GM12878 (cell line): ENCODE results near the gene ARHGAP20. TPM values are rescaled to one million over a fixed set of nuclear protein-coding genes. Genes with fewer than 3 reads are reported as not detected.

Experiments used
- ATAC-seq: fragments of 200-7000 bp; cut with Tn5 transposase; 3 replicates; pipeline ENCODE4 v1.9.1; 2020; ENCODE audit warnings: mild to moderate bottlenecking, moderate library complexity
- BruUV-seq: library from RNA; stranded (reverse); fragments of 400-500 nt; replicated peaks from 2 replicates; lab custom pipeline; 2021; lab: Mats Ljungman, UMichigan
- CTCF ChIA-PET: fragments of 300-600 bp; sonication (Branson Sonifier 250); formaldehyde crosslinking; extraction: SDS; loops from one replicate; lab custom pipeline; 2021; ENCODE audit warnings: inconsistent platforms; lab: Yijun Ruan, JAX
- POLR2A ChIA-PET: fragments of 350-600 bp; formaldehyde crosslinking; extraction: SDS; loops from one replicate; lab custom pipeline; 2021; ENCODE audit warnings: inconsistent platforms; lab: Charles Lee
- RAD21 ChIA-PET: fragments of 300-600 bp; sonication (Branson Sonifier 250); formaldehyde crosslinking; loops from one replicate; lab custom pipeline; 2023; ENCODE audit warnings: antibody characterized with exemption; ENCODE audit not compliant: unreplicated experiment; lab: Charles Lee
- SMC1A ChIA-PET: fragments of 300-600 bp; sonication (Branson Sonifier 250); formaldehyde crosslinking; loops from one replicate; lab custom pipeline; 2023; ENCODE audit not compliant: unreplicated experiment, uncharacterized antibody; lab: Charles Lee
- DNase-seq: peaks from one replicate; pipeline ENCODE4 v3.0.0-alpha.2; 2011; ENCODE audit warnings: low read depth, low spot score
- FAIRE-seq: peaks from 3 replicates; lab custom pipeline; 2011; peaks lifted over from hg19 to GRCh38; lab: Jason Lieb, UNC
- H2AFZ ChIP-seq: 2 replicates; pipeline ENCODE4 v1.6.0; 2011; ENCODE audit warnings: low read depth, low read length, control low read depth; ENCODE audit not compliant: control insufficient read depth
- H3K27ac ChIP-seq: 2 replicates; pipeline ENCODE4 v1.5.1; 2011; ENCODE audit warnings: control low read depth; ENCODE audit not compliant: control insufficient read depth, insufficient read depth
- H3K27me3 ChIP-seq, 2 experiments: replicated peaks in 1 of 2; 2 replicates each; pipeline versions ENCODE4 v1.6.0 to v1.6.1; 2011; ENCODE audit warnings: low read length in 1 of 2; ENCODE audit not compliant: control insufficient read depth in 2 of 2, insufficient read depth in 2 of 2
- H3K36me3 ChIP-seq, 2 experiments: 2 replicates each; pipeline ENCODE4 v1.5.1; 2011; ENCODE audit warnings: low read length in 1 of 2; ENCODE audit not compliant: control insufficient read depth in 2 of 2, insufficient read depth in 2 of 2
- H3K4me1 ChIP-seq: 2 replicates; pipeline ENCODE4 v1.6.1; 2011; ENCODE audit warnings: mild to moderate bottlenecking, low read length, moderate library complexity, mixed read lengths; ENCODE audit not compliant: control insufficient read depth, insufficient read depth
- H3K4me2 ChIP-seq: 2 replicates; pipeline ENCODE4 v1.6.0; 2011; ENCODE audit warnings: control low read depth; ENCODE audit not compliant: control insufficient read depth, insufficient read depth
- H3K4me3 ChIP-seq: fragments of 200-600 bp; sonication (generic); 2 replicates; pipeline ENCODE4 v1.5.1; 2016
- H3K79me2 ChIP-seq: 2 replicates; pipeline ENCODE4 v1.6.0; 2011; ENCODE audit warnings: low read length; ENCODE audit not compliant: control insufficient read depth, insufficient read depth
- H3K9ac ChIP-seq: 2 replicates; pipeline ENCODE4 v1.8.0; 2011; ENCODE audit warnings: low read length, control low read depth, mixed read lengths; ENCODE audit not compliant: control insufficient read depth, insufficient read depth
- H3K9me3 ChIP-seq: replicated peaks from 3 replicates; pipeline ENCODE4 v1.5.1; 2011; ENCODE audit warnings: mild to moderate bottlenecking, low read length; ENCODE audit not compliant: control insufficient read depth, insufficient read depth
- H4K20me1 ChIP-seq: 2 replicates; pipeline ENCODE4 v1.6.0; 2011; ENCODE audit not compliant: control insufficient read depth, insufficient read depth
- BMI1 ChIP-seq: fragments of 450-650 bp; IDR thresholded peaks from 2 replicates; pipeline ENCODE4 v1.6.1; 2016; ENCODE audit warnings: mild to moderate bottlenecking, moderate library complexity, borderline replicate concordance
- EGR1 ChIP-seq, 2 experiments: IDR thresholded peaks; 1 replicate in 1 of 2; 2 replicates in 1 of 2; pipeline ENCODE4 v1.6.1; 2011 to 2012; ENCODE audit warnings: low read depth in 2 of 2, low read length in 2 of 2, borderline replicate concordance in 1 of 2, mild to moderate bottlenecking in 1 of 2, moderate library complexity in 1 of 2
- HDAC2 ChIP-seq: fragments of 200-600 bp; sonication (generic); IDR thresholded peaks from 2 replicates; pipeline ENCODE4 v1.6.1; 2017
- HDGF ChIP-seq: fragments of 450-650 bp; IDR thresholded peaks from 2 replicates; pipeline ENCODE4 v1.6.1; 2016; ENCODE audit warnings: antibody characterized with exemption
- POU2F2 ChIP-seq: IDR thresholded peaks from 3 replicates; pipeline ENCODE4 v1.6.1; 2011; ENCODE audit warnings: low read depth, mild to moderate bottlenecking, low read length, borderline replicate concordance
- RCOR1 ChIP-seq: conservative IDR thresholded peaks from 2 replicates; pipeline ENCODE4 v1.6.1; 2012; ENCODE audit warnings: low read depth, low read length, improper control_type of control experiment
- SUZ12 ChIP-seq: fragments of 200-600 bp; sonication (generic); IDR thresholded peaks from one replicate; pipeline ENCODE4 v1.6.1; 2018; ENCODE audit warnings: antibody characterized with exemption, mild to moderate bottlenecking; ENCODE audit not compliant: unreplicated experiment
- TAF1 ChIP-seq: IDR thresholded peaks from 2 replicates; pipeline ENCODE4 v1.6.1; 2011; ENCODE audit warnings: mild to moderate bottlenecking, low read depth, low read length, borderline replicate concordance
- ZBTB11 ChIP-seq: fragments of 450-650 bp; formaldehyde crosslinking; IDR thresholded peaks from 2 replicates; pipeline ENCODE4 v1.5.0; 2022; ENCODE audit warnings: mild to moderate bottlenecking, missing genetic modification characterization
- ZNF274 ChIP-seq: IDR thresholded peaks from one replicate; pipeline ENCODE4 v1.8.0; 2011; ENCODE audit not compliant: insufficient read length, insufficient read depth
- ZNF687 ChIP-seq: fragments of 450-650 bp; IDR thresholded peaks from 2 replicates; pipeline ENCODE4 v1.6.1; 2017; ENCODE audit warnings: mild to moderate bottlenecking, moderate library complexity
- WGBS: methylation state at CpG from one replicate; pipeline ENCODE4 v1.1.6; 2016; ENCODE audit warnings: low lambda C conversion rate; ENCODE audit not compliant: insufficient replicate concordance, insufficient coverage; ENCODE audit errors: missing lambda C conversion rate; 5-methylcytosine and 5-hydroxymethylcytosine counted together
- in situ Hi-C: fragments of 300-500 bp; cut with MboI; formaldehyde crosslinking; loops from 9 replicates; pipeline ENCODE4 v1.14.3; 2018; ENCODE audit warnings: mixed read lengths
- intact Hi-C: fragments of 100-400 bp; cut with micrococcal nuclease; formaldehyde crosslinking; loops from one replicate; pipeline ENCODE4 v1.14.2; 2022; ENCODE audit not compliant: unreplicated experiment
- polyA plus RNA-seq, 11 experiments: library from polyadenylated mRNA; depleted of rRNA in 4 of 11; unstranded in 6 of 11; stranded (reverse) in 5 of 11; fragments of >200 nt; fragmentation: Nextera tagmentation in 4 of 11; fragmentation: Illumina TruSeq in 1 of 11; extraction: Ambion mirVana in 4 of 11; extraction: Trizol in 1 of 11; gene quantifications; 1 replicate in 1 of 11; 2 replicates in 10 of 11; pipeline versions ENCODE4 v1.2.1 to v1.2.3, GENCODE V29; 2011 to 2016; ENCODE audit warnings: inconsistent platforms in 2 of 11, missing spikeins in 2 of 11, low read depth in 1 of 11
- total RNA-seq, 4 experiments: library from RNA; depleted of rRNA in 3 of 4; stranded (reverse); fragments of >200 nt in 3 of 4; fragmentation: Illumina TruSeq in 1 of 4; extraction: Trizol in 1 of 4; gene quantifications; 2 replicates each; pipeline versions ENCODE4 v1.2.1 to v1.2.3, GENCODE V29; 2013 to 2021

Gene ARHGAP20
- total and polyA plus RNA-seq, 10 of the 15 experiments (the other 5 are each of a cell fraction or from before 2014, with no cell fraction given), result 0.01 TPM; not detected in 9

GRCh38 chr11:110736171-110736553 lies 23.9 kb upstream of the ARHGAP20 start:
- ChIA-PET RAD21 (no interaction called here), SMC1A (no interaction called here), POLR2A (no interaction called here), CTCF (no interaction called here)
- Histone ChIP-seq H3K9ac (no peak overlapping the region), H3K79me2 (no peaks in the 10 kb centered on the region), H3K36me3 (no peaks in the 10 kb centered on the region), H3K27me3 (no peaks in the 10 kb centered on the region), H3K27ac (no peak overlapping the region), H4K20me1 (no peaks in the 10 kb centered on the region), H3K4me1 (no peaks in the 10 kb centered on the region), H3K4me2 (no peak overlapping the region), H3K9me3 (no peaks in the 10 kb centered on the region), H2AFZ (no peak overlapping the region), H3K4me3 (no peak overlapping the region)
- no peak for ATAC-seq
- BruUV-seq, result no TSS peak
- FAIRE-seq, result no peak
- in situ Hi-C loops, result no loop called here
- no peak for DNase-seq
- intact Hi-C loops, result no loop called here
- WGBS, result 25% methylated on average over 2 of the region's 2 CpGs
- no peak for TF ChIP-seq ZNF274
- TF ChIP-seq BMI1, result no peak
- TF ChIP-seq POU2F2, result no peak
- TF ChIP-seq RCOR1, result no peak

GRCh38 chr11:110735455-110736170 lies 23.4 kb upstream of the ARHGAP20 start:
- intact Hi-C loops, result no loop called here
- Histone ChIP-seq H3K27ac (no peak overlapping the region), H3K27me3 (no peaks in the 10 kb centered on the region), H3K36me3 (no peaks in the 10 kb centered on the region), H2AFZ (no peak overlapping the region), H3K4me1 (no peaks in the 10 kb centered on the region), H4K20me1 (no peaks in the 10 kb centered on the region), H3K9ac (no peak overlapping the region), H3K79me2 (no peaks in the 10 kb centered on the region), H3K9me3 (no peaks in the 10 kb centered on the region), H3K4me3 (no peak overlapping the region), H3K4me2 (no peak overlapping the region)
- no TSS peak for BruUV-seq
- ChIA-PET RAD21 (no interaction called here), POLR2A (no interaction called here), CTCF (no interaction called here), SMC1A (no interaction called here)
- DNase-seq (no peak), ATAC-seq (no peak), FAIRE-seq (no peak)
- in situ Hi-C loops, result no loop called here
- TF ChIP-seq ZBTB11, result no peak
- TF ChIP-seq EGR1 (IDR thresholded peaks at IDR 0.05; ENCODE audit: borderline replicate concordance in 1 of 2, low read depth in 2 of 2, low read length in 2 of 2), result no peak
- TF ChIP-seq SUZ12, result no peak
- TF ChIP-seq HDGF, result no peak
- no peak for TF ChIP-seq HDAC2
- TF ChIP-seq TAF1, result no peak
- no peak for TF ChIP-seq ZNF687
